SK-N-SH treated with all-trans-retinoic acid at 6 μM for 48 hours (cell line): ENCODE measurements around the gene SDK1.

Source experiments
- ARNTL ChIP-seq: fragments of 450-650 bp; formaldehyde crosslinking; IDR thresholded peaks from 2 replicates; pipeline ENCODE4 v1.5.0; 2020; ENCODE audit warnings: low read depth, mild to moderate bottlenecking, moderate library complexity, borderline replicate concordance
- GLIS3 ChIP-seq: fragments of 250-450 bp; sonication (Bioruptor Pico); IDR thresholded peaks from 2 replicates; pipeline ENCODE4 v1.5.0; 2020; ENCODE audit warnings: mild to moderate bottlenecking, moderate library complexity
- OSR1 ChIP-seq: fragments of 250-450 bp; sonication (Bioruptor Pico); IDR thresholded peaks from 2 replicates; pipeline ENCODE4 v1.8.0; 2022; ENCODE audit warnings: moderate library complexity, mild to moderate bottlenecking, inconsistent platforms
- PPARA ChIP-seq: fragments of 250-450 bp; sonication (Bioruptor Pico); IDR thresholded peaks from 2 replicates; pipeline ENCODE4 v1.5.0; 2020; ENCODE audit warnings: mild to moderate bottlenecking, borderline replicate concordance
- RARB ChIP-seq: fragments of 250-450 bp; sonication (Bioruptor Pico); IDR thresholded peaks from 2 replicates; pipeline ENCODE4 v1.8.0; 2021; ENCODE audit warnings: mild to moderate bottlenecking, moderate library complexity
- TCF4 ChIP-seq: fragments of 250-450 bp; sonication (Bioruptor Pico); IDR thresholded peaks from 2 replicates; pipeline ENCODE4 v1.8.0; 2021; ENCODE audit warnings: mild to moderate bottlenecking, moderate library complexity, borderline replicate concordance
- TSHZ2 ChIP-seq: fragments of 250-450 bp; sonication (Bioruptor Pico); IDR thresholded peaks from 2 replicates; pipeline ENCODE4 v1.5.0; 2020; ENCODE audit warnings: mild to moderate bottlenecking, moderate library complexity
- ZC3H10 ChIP-seq: fragments of 250-450 bp; sonication (Bioruptor Pico); IDR thresholded peaks from 2 replicates; pipeline ENCODE4 v1.5.1; 2021; ENCODE audit warnings: mild to moderate bottlenecking, moderate library complexity
- ZFP3 ChIP-seq: fragments of 250-450 bp; sonication (Bioruptor Pico); IDR thresholded peaks from 2 replicates; pipeline ENCODE4 v1.5.0; 2020; ENCODE audit warnings: mild to moderate bottlenecking, moderate library complexity
- ZNF70 ChIP-seq: fragments of 450-650 bp; formaldehyde crosslinking; IDR thresholded peaks from 2 replicates; pipeline ENCODE4 v1.5.0; 2020; ENCODE audit warnings: mild to moderate bottlenecking, moderate library complexity
- TF ChIP-seq, protein P1 (sequence below): fragments of 250-450 bp; sonication (Bioruptor Pico); IDR thresholded peaks from 2 replicates; pipeline ENCODE4 v1.5.1; 2020; ENCODE audit warnings: low read depth, mild to moderate bottlenecking, moderate library complexity
- TF ChIP-seq, protein P2 (sequence below): fragments of 250-450 bp; sonication (Bioruptor Pico); IDR thresholded peaks from 2 replicates; pipeline ENCODE4 v1.8.0; 2020; ENCODE audit warnings: mild to moderate bottlenecking, moderate library complexity, borderline replicate concordance
- TF ChIP-seq, protein P3 (sequence below): fragments of 250-450 bp; sonication (Bioruptor Pico); IDR thresholded peaks from 2 replicates; pipeline ENCODE4 v1.8.0; 2021; ENCODE audit warnings: low read depth, mild to moderate bottlenecking, moderate library complexity, borderline replicate concordance

DNA sequence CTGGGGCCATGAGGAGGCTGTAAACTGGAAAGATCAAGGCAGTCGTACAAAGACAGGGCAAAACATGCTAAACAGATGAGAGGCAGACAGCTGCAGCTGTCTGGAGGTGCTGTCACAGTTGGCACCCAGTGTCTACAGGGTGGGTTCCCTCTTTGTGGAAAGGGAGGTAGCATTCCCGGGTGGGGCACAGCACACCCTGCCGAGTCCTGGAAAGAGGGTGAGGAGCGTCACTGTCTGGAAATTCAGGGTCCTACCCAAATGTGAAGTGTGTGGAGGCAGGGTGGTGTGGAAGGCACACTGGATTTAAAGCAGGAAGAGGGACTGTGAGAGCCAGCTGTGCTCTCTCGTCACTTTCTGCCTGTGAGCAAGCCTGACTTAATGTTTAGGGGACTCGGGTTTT, 356.2 kb downstream of the SDK1 start:
- TF ChIP-seq, protein P1, sequence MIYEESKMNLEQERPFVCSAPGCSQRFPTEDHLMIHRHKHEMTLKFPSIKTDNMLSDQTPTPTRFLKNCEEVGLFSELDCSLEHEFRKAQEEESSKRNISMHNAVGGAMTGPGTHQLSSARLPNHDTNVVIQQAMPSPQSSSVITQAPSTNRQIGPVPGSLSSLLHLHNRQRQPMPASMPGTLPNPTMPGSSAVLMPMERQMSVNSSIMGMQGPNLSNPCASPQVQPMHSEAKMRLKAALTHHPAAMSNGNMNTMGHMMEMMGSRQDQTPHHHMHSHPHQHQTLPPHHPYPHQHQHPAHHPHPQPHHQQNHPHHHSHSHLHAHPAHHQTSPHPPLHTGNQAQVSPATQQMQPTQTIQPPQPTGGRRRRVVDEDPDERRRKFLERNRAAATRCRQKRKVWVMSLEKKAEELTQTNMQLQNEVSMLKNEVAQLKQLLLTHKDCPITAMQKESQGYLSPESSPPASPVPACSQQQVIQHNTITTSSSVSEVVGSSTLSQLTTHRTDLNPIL (CRISPR knock-in tag) = no peak
- TF ChIP-seq PPARA (CRISPR knock-in tag) = no peak
- TF ChIP-seq, protein P2, sequence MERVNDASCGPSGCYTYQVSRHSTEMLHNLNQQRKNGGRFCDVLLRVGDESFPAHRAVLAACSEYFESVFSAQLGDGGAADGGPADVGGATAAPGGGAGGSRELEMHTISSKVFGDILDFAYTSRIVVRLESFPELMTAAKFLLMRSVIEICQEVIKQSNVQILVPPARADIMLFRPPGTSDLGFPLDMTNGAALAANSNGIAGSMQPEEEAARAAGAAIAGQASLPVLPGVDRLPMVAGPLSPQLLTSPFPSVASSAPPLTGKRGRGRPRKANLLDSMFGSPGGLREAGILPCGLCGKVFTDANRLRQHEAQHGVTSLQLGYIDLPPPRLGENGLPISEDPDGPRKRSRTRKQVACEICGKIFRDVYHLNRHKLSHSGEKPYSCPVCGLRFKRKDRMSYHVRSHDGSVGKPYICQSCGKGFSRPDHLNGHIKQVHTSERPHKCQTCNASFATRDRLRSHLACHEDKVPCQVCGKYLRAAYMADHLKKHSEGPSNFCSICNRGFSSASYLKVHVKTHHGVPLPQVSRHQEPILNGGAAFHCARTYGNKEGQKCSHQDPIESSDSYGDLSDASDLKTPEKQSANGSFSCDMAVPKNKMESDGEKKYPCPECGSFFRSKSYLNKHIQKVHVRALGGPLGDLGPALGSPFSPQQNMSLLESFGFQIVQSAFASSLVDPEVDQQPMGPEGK = no peak
- no peak for TF ChIP-seq TCF4 (CRISPR knock-in tag)
- no peak for TF ChIP-seq RARB (CRISPR knock-in tag)
- TF ChIP-seq, protein P3, sequence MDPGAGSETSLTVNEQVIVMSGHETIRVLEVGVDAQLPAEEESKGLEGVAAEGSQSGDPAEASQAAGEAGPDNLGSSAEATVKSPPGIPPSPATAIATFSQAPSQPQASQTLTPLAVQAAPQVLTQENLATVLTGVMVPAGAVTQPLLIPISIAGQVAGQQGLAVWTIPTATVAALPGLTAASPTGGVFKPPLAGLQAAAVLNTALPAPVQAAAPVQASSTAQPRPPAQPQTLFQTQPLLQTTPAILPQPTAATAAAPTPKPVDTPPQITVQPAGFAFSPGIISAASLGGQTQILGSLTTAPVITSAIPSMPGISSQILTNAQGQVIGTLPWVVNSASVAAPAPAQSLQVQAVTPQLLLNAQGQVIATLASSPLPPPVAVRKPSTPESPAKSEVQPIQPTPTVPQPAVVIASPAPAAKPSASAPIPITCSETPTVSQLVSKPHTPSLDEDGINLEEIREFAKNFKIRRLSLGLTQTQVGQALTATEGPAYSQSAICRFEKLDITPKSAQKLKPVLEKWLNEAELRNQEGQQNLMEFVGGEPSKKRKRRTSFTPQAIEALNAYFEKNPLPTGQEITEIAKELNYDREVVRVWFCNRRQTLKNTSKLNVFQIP = no peak
- no peak for TF ChIP-seq OSR1 (CRISPR knock-in tag)
- TF ChIP-seq TSHZ2 (CRISPR knock-in tag) = no peak
- TF ChIP-seq ZC3H10 (CRISPR knock-in tag) = no peak
- no peak for TF ChIP-seq ZFP3 (CRISPR knock-in tag)
- no peak for TF ChIP-seq ARNTL
- TF ChIP-seq ZNF70 (CRISPR knock-in tag) = no peak
- TF ChIP-seq GLIS3 (CRISPR knock-in tag) = no peak
